C4-2B (cell line): ENCODE results near the gene EPN3.

ENCODE experiments used
- ZFX ChIP-seq: fragments of 450-650 bp; IDR thresholded peaks from 2 replicates; pipeline ENCODE4 v1.6.1; 2017
- TF ChIP-seq, protein P1 (sequence below): fragments of 450-650 bp; conservative IDR thresholded peaks from 2 replicates; pipeline ENCODE4 v1.5.1; 2017; ENCODE audit warnings: mild to moderate bottlenecking

GRCh38 chr17:50522766-50523165 lies 9.8 kb upstream of the EPN3 start:
- TF ChIP-seq, protein P1, sequence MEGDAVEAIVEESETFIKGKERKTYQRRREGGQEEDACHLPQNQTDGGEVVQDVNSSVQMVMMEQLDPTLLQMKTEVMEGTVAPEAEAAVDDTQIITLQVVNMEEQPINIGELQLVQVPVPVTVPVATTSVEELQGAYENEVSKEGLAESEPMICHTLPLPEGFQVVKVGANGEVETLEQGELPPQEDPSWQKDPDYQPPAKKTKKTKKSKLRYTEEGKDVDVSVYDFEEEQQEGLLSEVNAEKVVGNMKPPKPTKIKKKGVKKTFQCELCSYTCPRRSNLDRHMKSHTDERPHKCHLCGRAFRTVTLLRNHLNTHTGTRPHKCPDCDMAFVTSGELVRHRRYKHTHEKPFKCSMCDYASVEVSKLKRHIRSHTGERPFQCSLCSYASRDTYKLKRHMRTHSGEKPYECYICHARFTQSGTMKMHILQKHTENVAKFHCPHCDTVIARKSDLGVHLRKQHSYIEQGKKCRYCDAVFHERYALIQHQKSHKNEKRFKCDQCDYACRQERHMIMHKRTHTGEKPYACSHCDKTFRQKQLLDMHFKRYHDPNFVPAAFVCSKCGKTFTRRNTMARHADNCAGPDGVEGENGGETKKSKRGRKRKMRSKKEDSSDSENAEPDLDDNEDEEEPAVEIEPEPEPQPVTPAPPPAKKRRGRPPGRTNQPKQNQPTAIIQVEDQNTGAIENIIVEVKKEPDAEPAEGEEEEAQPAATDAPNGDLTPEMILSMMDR, result no peak
- TF ChIP-seq ZFX, result no peak
